Neural progenitor cell (in vitro differentiated cells): ENCODE data around the gene DLL4. TPM values are rescaled to one million over a fixed set of nuclear protein-coding genes. Genes with fewer than 3 reads are reported as not detected.

ENCODE experiments used
- DNase-seq: peaks from one replicate; pipeline ENCODE4 v3.0.0-alpha.2; 2016; ENCODE audit warnings: low spot score
- H2AFZ ChIP-seq: fragments of 200-600 bp; sonication (generic); replicated peaks from 2 replicates; pipeline ENCODE4 v1.6.1; 2016; ENCODE audit warnings: antibody characterized with exemption
- H3F3A ChIP-seq: fragments of 200-600 bp; sonication (generic); 2 replicates; pipeline ENCODE4 v1.6.1; 2016; ENCODE audit warnings: antibody characterized with exemption, low read depth
- H3K27ac ChIP-seq: fragments of 200-600 bp; sonication (generic); 2 replicates; pipeline ENCODE4 v1.5.1; 2016; ENCODE audit warnings: mild to moderate bottlenecking
- H3K27me3 ChIP-seq: fragments of 200-600 bp; sonication (generic); 2 replicates; pipeline ENCODE4 v1.6.1; 2016; ENCODE audit warnings: mild to moderate bottlenecking, moderate library complexity
- H3K36me3 ChIP-seq: fragments of 200-600 bp; sonication (generic); 2 replicates; pipeline ENCODE4 v1.5.1; 2016
- H3K4me1 ChIP-seq: fragments of 200-600 bp; sonication (generic); 2 replicates; pipeline ENCODE4 v1.6.1; 2016; ENCODE audit warnings: mixed run types
- H3K4me2 ChIP-seq: fragments of 200-600 bp; sonication (generic); 2 replicates; pipeline ENCODE4 v1.6.1; 2016
- H3K4me3 ChIP-seq: fragments of 200-600 bp; sonication (generic); 2 replicates; pipeline ENCODE4 v1.5.1; 2016
- H3K79me2 ChIP-seq: fragments of 200-600 bp; sonication (generic); 2 replicates; pipeline ENCODE4 v1.6.1; 2016; ENCODE audit warnings: low read depth
- H3K9ac ChIP-seq: fragments of 200-600 bp; sonication (generic); 2 replicates; pipeline ENCODE4 v1.6.1; 2016
- H3K9me3 ChIP-seq: fragments of 200-600 bp; sonication (generic); 2 replicates; pipeline ENCODE4 v1.5.1; 2016; ENCODE audit warnings: low read depth
- H4K20me1 ChIP-seq: fragments of 200-600 bp; sonication (generic); 2 replicates; pipeline ENCODE4 v1.6.1; 2016; ENCODE audit warnings: low read depth
- H3K27ac Mint-ChIP-seq: 3 replicates; pipeline ENCODE4 v1.8.0; 2021; ENCODE audit warnings: mixed read lengths
- H3K27me3 Mint-ChIP-seq: 2 replicates; pipeline ENCODE4 v1.8.0; 2022; ENCODE audit warnings: low read depth, mild to moderate bottlenecking, inconsistent platforms, moderate library complexity, mixed read lengths; ENCODE audit not compliant: insufficient read depth
- H3K36me3 Mint-ChIP-seq: 3 replicates; pipeline ENCODE4 v1.8.0; 2021; ENCODE audit warnings: mixed read lengths
- H3K4me1 Mint-ChIP-seq: 3 replicates; pipeline ENCODE4 v1.8.0; 2021; ENCODE audit warnings: mixed read lengths
- H3K4me3 Mint-ChIP-seq: 3 replicates; pipeline ENCODE4 v1.8.0; 2021; ENCODE audit warnings: mild to moderate bottlenecking, moderate library complexity, mixed read lengths
- H3K9me3 Mint-ChIP-seq: 3 replicates; pipeline ENCODE4 v1.8.0; 2020; ENCODE audit warnings: mixed read lengths
- CTCF ChIP-seq: fragments of 200-600 bp; sonication (generic); IDR thresholded peaks from 2 replicates; pipeline ENCODE4 v1.5.1; 2017; ENCODE audit warnings: antibody characterized with exemption, mild to moderate bottlenecking
- EZH2 ChIP-seq: fragments of 200-600 bp; sonication (generic); IDR thresholded peaks from 2 replicates; pipeline ENCODE4 v1.6.1; 2017; ENCODE audit warnings: antibody characterized with exemption, mild to moderate bottlenecking, moderate library complexity
- EZH2phosphoT487 ChIP-seq: fragments of 200-600 bp; sonication (generic); IDR thresholded peaks from 2 replicates; pipeline ENCODE4 v1.6.1; 2017; ENCODE audit warnings: antibody characterized with exemption
- total RNA-seq: library from RNA; depleted of rRNA; stranded (reverse); fragments of >200 nt; gene quantifications from 2 replicates; pipeline ENCODE4 v1.2.3, GENCODE V29; 2015; ENCODE audit warnings: low replicate concordance

Gene DLL4
- total RNA-seq, 1 donor from 2014 or later, result not detected

GRCh38 chr15:40951764-40952163 is 22.6 kb downstream of the DLL4 start:
- peaks cover 22% of the 10 kb centered on the region for H3K27me3 Mint-ChIP-seq
- Histone ChIP-seq H3K27ac (no peak overlapping the region), H3K27me3 (peaks cover 17% of the 10 kb centered on the region), H4K20me1 (no peaks in the 10 kb centered on the region), H3K4me1 (peaks cover 4% of the 10 kb centered on the region), H3F3A (peaks cover 13% of the 10 kb centered on the region), H3K79me2 (no peaks in the 10 kb centered on the region), H3K36me3 (no peaks in the 10 kb centered on the region), H3K4me3 (no peak overlapping the region), H2AFZ (no peak overlapping the region), H3K4me2 (no peak overlapping the region), H3K9me3 (no peaks in the 10 kb centered on the region), H3K9ac (no peak overlapping the region)
- H3K36me3 Mint-ChIP-seq, result peaks cover 3% of the 10 kb centered on the region
- H3K27ac Mint-ChIP-seq, result no peak overlapping the region
- peak overlapping the region; percentile 93 for H3K4me3 Mint-ChIP-seq
- DNase-seq, result no peak
- H3K9me3 Mint-ChIP-seq, result no peaks in the 10 kb centered on the region
- no peak for TF ChIP-seq CTCF
- no peak for TF ChIP-seq EZH2
- TF ChIP-seq EZH2phosphoT487, result no peak
- peaks cover 12% of the 10 kb centered on the region for H3K4me1 Mint-ChIP-seq

DNA sequence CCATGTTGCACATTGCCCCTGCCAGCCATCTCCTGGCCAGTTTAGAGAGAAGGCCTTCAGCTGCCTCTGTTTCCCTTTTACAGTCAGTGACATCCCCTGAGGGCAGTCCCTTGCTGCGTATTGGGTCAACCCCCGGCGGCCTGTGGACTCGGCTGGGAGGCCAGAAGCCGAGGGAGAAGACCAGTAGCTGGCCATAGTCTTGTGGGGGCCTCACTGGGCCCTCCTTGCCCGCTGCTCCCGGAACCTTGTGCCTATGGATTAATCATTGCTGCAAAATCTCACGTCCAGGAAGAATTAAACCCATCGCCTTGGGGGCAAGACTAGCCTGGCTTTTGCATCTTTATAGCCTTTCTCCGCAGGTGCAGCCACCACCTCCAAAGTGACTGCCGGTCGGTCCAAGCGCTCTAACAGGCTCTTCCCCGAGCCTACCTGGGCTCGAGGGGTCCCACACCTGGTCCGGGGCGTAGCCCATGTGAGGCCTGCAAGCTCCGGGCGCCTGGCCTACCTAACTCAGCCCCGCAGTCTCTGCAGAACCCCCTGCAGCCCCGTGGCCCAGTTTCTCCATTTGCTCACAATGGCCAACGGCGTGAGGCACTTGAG is 23.3 kb downstream of the DLL4 start:
- Histone ChIP-seq H3K4me1 (peaks cover 4% of the 10 kb centered on the region), H3K9ac (peak overlapping the region; percentile 8), H3K27ac (no peak overlapping the region), H3K4me3 (peak overlapping the region; percentile 62), H3K79me2 (no peaks in the 10 kb centered on the region), H4K20me1 (no peaks in the 10 kb centered on the region), H2AFZ (peak overlapping the region; percentile 80), H3K27me3 (peaks cover 17% of the 10 kb centered on the region), H3K9me3 (no peaks in the 10 kb centered on the region), H3K4me2 (peak overlapping the region; percentile 83), H3K36me3 (no peaks in the 10 kb centered on the region), H3F3A (peaks cover 13% of the 10 kb centered on the region)
- Mint-ChIP-seq H3K9me3 (no peaks in the 10 kb centered on the region), H3K4me3 (peak overlapping the region; percentile 93), H3K36me3 (peaks cover 3% of the 10 kb centered on the region), H3K27ac (peak overlapping the region; percentile 57), H3K4me1 (peaks cover 12% of the 10 kb centered on the region), H3K27me3 (peaks cover 22% of the 10 kb centered on the region)
- no peak for DNase-seq
- TF ChIP-seq EZH2phosphoT487 (no peak), EZH2 (no peak), CTCF (no peak)

DNA sequence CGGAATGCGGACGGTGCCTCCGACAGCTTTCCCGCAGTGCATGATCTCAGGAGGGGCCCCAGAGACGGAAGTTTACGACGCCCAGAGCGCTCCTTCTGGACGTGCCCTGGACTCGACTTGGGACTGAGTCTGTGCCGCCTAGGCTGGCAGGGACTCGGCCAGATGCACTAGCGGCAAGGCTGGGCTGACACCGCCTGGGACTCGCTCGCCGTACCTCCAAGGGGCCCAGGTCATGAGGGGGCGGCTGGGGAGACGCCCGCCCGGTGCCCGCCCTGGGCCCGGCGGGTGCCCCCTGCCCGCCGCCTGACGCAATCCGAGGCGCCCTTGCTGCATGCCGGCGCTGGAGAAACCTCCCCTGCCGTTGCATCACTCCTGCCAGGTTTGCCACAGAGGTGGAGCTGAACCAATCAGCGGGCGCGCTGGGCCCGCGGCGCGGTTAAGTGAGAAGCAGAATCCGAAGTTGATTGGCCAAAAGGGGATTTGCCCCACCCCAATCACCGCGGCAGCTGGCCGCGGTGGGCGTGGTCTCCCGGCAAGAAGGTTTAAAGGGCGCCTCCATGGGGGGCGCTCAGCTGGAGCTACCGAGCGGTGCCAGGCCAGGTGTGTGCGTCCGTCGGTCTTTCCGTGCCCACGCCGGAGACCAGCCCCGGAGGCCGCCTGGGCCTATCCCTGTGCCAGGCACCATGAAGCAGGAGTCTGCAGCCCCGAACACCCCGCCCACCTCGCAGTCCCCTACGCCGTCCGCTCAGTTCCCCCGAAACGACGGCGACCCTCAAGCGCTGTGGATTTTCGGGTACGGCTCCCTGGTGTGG is 24.0 kb downstream of the DLL4 start, which contains the start of gene CHAC1:
CHAC1 (plus strand) TSS at position 571 of the 812 bp plus-strand sequence; CDS start at position 684, 113 bp downstream.
- Histone ChIP-seq H3F3A (peaks cover 13% of the 10 kb centered on the region), H3K4me3 (peak within 1 kb of the TSS; percentile 62), H3K36me3 (no peaks in the 10 kb centered on the region), H3K27ac (no peak within 1 kb of the TSS), H3K4me1 (peaks cover 4% of the 10 kb centered on the region), H3K9ac (peak within 1 kb of the TSS; percentile 8), H3K4me2 (peak within 1 kb of the TSS; percentile 83), H3K79me2 (no peaks in the 10 kb centered on the region), H4K20me1 (no peaks in the 10 kb centered on the region), H3K9me3 (no peaks in the 10 kb centered on the region), H3K27me3 (peaks cover 17% of the 10 kb centered on the region), H2AFZ (peak within 1 kb of the TSS; percentile 80)
- peak; percentile 28 for TF ChIP-seq CTCF
- TF ChIP-seq EZH2phosphoT487, result no peak
- no peak for TF ChIP-seq EZH2
- peaks cover 12% of the 10 kb centered on the region for H3K4me1 Mint-ChIP-seq
- H3K27ac Mint-ChIP-seq, result peak within 1 kb of the TSS; percentile 66
- H3K9me3 Mint-ChIP-seq, result no peaks in the 10 kb centered on the region
- H3K36me3 Mint-ChIP-seq, result peaks cover 3% of the 10 kb centered on the region
- peaks cover 22% of the 10 kb centered on the region for H3K27me3 Mint-ChIP-seq
- peak; percentile 97 for DNase-seq
- peak within 1 kb of the TSS; percentile 93 for H3K4me3 Mint-ChIP-seq
